Activated T-helper 1 cell treated with anti-CD3 and anti-CD28 coated beads, Interleukin-2, amount 50 U/mL, for 16 hours (primary cell): Measurements from ENCODE around the gene SLC25A20.

Experiments used
- DNase-seq, 2 donors: peaks; one replicate each; pipeline ENCODE4 v3.0.0-alpha.2; 2020; ENCODE audit warnings: low read depth in 1 of 2, low spot score in 1 of 2

SLC25A20 gene

DNA sequence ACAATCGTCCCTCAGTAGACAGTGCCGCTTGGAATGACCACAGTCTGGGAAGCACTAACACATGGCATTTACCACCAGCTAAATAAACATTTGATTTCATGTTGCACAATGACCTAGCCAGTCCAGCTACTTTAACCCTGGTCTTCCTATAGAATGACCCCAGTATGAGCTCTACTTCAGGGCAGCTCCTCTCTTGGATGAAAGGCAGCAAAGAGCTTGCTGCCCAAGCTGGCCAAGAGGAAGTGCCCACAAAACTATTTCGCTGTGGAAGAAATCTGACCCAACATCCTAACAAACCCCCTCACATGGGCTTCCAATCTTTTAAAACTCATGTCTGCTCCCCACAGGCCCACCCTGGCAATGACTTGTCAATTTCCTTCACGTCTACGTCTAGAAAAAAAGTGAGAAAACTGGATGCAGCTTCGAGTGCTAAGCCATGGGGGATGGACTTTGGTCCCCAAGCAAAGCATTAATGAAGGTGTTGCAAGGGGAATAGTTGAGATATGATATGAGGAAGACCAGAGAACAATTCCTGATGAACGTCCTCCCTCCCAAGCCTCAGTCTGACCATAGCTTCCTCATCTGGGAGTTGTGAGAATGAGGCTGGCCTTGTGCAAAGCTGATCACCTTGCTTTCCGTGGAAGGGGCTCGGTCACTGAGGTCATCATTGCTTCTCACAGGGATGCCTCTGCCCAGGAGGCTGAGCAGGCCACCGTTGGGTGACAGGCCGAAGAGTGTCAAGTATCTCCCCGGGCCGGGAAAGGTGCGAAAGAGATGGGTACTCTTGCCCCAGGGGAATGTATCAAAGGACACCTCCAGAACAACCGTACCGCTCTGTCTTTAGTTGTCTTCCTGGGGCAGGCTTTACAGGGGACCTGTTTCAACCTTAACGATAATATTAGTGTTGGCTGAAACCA is 964 bp downstream of the SLC25A20 start:
- no peak for DNase-seq

DNA sequence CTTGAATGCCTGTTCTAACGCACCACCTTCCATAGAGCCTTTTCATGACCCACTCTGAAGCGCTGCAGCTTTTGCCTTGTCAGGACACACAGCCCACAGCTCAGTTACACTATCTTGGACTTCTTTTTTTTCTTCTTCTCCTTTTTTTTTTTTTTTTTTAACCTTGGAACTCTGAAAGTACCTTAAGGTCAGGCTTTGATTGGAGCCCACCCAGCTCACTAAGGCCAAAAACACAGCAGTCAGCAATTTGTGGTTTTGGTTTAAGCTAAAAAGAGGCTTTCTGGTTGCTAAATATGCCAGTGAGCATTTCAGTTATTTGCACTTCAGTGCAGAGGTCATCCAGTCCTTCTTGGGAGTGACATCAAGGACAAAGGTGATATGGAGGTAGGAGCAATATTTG is 1.7 kb downstream of the SLC25A20 start:
- DNase-seq = no peak

DNA sequence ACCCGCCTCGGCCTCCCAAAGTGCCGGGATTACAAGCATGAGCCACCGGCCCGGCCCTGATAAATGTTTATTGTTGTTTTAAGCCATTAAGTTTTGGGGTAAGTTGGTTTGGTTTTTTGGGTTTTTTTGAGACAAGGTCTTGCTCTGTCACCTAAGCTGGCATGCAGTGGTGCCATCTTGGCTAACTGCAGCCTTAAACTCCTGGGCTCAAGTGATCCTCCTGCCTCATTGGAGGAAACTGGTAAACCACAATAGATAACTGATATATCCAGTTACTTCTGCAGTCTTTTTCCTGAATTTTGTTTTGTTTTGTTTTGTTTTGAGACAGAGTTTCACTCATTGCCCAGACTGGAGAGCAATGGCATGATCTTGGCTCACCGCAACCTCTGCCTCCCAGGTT is 4.2 kb downstream of the SLC25A20 start:
- no peak for DNase-seq

DNA sequence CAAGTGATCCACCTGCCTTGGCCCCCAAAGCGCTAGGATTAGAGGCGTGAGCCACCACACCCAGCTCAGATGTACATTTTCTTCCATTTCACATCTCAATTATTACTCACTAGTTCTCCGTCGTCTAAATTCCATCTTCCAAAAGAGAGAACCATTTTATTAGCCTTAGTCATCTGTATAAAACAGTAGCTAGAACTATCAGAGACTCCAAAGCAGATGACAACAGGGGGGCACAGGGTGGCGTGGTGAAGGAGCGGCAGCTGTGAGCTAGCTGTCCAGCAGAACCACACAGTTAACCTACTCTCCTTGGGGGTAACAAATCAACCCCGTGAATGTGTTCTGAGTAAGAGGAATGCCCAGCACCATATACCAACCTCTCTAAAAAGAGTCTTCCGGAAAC is 7.1 kb downstream of the SLC25A20 start:
- no peak for DNase-seq

DNA sequence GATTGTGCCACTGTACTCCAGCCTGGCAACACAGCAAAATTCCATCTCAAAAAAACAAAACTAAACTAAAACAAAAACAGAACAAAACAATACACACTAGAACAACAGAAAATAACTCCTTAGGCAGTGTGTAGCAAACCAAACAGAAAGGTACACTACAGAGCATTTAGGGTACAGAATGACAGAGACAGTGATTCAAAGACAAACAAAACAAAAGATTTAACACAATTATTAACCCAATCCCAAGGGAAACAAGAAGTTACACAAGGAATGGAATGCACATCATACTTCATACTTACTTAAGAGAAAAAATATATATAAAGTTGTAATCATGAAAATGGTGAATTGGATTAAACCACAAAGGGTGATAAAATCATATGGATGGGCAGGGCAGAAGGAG is 12.9 kb downstream of the SLC25A20 start:
- DNase-seq = no peak

DNA sequence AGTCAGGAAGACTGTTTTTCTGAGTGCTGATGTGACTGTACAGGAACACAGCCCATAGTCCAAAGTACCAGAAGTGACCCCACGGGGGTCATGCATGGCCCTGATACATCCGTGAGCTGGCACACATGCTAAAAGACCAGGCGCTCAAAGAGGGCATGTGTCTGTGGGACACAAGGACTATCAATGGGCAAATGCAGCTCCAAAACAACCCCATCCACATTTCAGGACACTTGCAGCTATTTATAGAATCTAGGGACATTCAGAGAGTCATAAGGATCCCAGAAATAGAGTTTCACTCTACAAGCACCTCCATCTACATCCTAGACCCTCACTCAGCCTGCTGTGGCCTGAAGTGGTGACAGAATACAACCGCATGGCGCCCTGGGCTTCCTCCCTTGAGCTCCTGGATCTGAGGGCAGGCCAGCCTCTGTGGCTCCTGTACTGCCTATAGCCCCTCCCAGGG is 17.0 kb downstream of the SLC25A20 start:
- DNase-seq = no peak

DNA sequence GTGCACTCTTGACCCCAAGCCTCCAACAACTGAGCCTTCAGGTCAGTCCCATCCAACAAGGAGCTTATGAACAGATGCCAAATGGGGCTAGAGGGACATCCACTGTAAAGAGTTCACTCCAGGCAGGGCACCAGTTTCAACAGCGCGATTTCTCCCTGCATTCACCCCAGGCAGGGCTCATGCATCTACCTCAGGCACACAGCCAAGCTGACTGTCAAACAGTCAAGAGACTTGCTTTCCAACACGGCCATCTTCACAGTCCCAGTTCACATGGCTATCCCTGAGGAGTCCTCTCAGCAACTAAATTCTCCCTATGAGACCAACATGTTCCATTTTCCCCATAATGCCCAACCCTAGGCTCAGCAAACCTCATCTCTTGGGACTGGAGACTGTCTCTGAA is 17.7 kb downstream of the SLC25A20 start:
- DNase-seq = no peak

DNA sequence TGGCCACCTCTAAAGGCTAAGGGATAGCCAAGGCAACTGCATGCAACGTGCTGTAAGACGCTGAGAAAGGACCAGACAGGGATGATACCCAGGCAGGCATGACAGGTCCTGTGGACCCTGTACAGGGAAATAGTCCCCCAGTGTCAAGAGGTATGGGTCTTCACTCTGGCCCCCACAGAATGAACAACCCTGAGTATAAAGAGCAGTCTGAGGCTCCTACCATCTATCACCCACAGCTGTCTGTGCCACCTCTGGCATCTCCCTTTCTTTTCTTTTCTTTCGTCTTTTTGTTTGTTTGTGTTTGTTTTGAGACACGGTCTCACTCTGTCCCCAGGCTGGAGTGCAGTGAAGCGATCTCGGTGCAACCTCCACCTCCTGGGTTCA is 18.7 kb downstream of the SLC25A20 start:
- no peak for DNase-seq

DNA sequence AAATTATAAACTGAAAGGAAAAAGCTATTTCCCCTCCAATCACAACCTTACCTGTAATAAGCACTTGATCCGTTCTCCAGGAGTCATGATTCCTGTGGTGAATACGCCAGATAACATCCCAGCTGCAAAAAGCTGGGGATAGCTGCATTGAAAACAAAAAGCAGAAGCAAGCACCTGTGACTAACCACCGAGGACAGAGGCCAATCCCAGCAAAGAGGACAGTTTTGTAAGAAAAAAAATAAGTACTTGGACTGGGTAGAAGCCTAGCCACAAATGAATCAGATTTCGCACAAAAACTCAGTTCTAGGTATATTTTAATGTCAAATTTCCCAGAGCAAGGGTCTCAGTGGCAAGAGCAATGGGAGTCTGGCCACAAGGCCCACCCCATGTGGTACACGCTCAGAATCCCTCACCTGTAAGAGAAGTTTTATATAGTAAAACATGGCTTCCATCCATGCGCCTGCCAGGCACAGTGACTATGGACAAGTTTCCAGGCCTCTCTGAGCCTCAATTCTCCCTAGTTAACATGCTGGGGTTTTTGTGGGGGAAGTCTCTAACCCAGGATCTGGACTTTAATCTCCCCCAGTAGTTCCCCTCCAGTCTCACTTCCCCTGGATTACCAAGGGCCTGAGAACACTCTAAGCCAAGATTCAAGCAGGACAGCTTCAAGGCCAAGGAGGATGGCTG is 19.2 kb downstream of the SLC25A20 start:
- DNase-seq = no peak

DNA sequence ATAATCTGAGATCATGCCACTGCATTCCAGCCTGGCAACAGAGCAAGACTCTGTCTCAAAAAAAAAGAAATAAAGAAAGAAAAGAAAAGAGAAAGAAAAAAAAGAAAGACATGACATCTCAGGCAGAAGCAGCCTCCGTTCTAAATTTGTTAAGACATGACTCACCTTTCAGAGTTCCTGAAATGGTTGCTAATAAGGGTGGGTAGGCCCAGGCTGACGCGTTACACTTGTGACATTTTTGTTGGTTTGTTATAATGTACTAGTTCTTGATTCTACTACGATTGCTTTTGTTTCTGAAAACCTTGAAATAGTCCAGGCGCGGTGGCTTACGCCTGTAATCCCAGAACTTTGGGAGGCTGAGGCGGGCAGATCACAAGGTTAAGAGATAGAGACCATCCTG is 21.0 kb downstream of the SLC25A20 start:
- DNase-seq = no peak

DNA sequence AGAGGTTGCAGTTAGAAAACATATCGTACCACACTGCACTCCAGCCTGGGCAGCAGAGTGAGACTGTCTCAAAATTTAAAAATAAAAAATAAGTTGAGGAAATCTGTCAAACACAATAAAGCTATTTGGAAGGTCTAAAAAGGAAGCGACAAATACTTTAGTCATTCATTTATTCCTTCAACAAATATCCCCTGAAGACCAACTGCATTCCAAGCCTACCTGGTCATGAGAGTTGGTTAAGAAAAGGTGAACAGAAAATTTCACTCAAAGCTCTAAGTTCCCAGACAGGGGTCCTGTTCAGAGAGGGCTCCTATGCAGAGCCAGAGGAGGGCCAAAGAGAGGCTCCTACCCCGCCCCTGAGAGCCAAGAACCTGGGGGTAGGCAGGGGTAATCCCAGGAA is 35.6 kb downstream of the SLC25A20 start:
- DNase-seq = no peak

DNA sequence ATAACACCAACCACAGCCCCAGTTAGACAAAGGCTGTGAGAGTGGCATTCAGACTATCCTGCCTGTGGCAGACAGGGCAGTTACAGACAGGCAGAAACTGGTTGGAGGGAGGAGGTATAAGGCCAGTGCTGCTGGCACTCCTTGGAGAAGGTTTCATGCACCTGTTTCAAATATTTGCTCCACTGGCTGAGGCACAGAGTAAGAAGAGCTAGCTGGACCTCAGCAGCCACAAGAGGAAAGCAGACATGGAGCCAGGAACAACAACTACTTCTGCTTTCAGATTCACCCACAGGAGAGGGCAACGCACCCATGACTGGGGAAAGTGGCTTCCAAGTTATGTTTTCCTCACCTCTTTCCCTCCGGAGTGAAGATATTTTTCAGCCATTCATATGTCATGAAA is 39.5 kb downstream of the SLC25A20 start:
- DNase-seq = no peak

DNA sequence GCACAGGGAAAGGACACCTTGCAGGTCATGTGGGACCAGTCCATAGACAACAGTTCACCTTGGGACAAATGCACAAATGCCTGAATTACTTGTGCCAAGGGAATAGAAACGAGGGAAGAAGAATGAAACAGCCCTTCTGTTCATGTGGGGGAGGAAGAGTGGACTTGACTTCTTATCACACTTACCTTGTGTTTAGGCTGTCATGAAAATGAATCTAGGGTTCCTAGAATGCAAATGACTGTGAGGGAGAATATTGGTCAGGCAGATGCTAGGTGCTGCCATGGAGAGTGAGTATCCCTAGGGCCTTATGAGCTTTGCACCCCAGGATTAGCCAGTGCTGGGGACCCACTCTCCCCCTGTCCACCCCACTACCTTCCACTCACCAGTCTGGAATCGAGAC is 40.0 kb downstream of the SLC25A20 start:
- no peak for DNase-seq

DNA sequence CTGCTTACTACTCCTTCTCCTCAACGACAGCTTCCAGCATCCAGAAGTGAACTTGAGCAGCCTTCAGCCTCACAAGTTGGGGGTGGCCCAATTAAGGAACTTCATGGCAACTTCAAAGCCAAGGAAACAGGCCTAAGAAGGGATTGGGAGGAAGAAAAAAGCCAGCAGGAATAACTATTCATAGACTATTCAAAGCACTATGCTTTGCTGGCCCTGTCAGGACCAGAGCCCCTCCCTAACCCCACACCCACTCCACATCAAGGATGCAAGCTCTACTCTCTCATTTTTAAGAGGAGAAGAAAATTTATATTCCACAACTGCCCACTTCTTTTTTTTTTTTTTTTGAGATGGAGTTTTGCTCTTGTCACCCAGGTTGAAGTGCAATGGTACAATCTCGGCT is 41.0 kb downstream of the SLC25A20 start:
- no peak for DNase-seq

DNA sequence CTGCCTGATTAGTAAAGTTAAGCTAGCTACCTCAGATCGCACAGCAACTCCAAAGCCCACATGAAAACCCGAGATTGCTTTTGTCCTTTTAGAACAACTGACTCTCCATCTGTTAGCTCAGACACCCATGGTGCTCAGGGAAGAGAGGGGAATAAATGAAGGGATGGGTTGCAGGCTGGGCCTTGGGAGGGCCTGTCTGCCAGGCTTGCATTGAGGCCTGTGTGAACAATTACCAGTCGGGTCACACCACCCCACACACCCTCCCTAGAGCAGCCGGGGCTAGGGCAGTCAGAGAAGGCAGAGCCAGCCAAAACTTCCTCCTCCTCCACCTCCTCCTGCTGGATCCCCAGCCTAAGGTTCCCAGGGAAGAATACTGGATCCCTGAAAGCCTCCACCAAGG is 42.2 kb downstream of the SLC25A20 start:
- no peak for DNase-seq

DNA sequence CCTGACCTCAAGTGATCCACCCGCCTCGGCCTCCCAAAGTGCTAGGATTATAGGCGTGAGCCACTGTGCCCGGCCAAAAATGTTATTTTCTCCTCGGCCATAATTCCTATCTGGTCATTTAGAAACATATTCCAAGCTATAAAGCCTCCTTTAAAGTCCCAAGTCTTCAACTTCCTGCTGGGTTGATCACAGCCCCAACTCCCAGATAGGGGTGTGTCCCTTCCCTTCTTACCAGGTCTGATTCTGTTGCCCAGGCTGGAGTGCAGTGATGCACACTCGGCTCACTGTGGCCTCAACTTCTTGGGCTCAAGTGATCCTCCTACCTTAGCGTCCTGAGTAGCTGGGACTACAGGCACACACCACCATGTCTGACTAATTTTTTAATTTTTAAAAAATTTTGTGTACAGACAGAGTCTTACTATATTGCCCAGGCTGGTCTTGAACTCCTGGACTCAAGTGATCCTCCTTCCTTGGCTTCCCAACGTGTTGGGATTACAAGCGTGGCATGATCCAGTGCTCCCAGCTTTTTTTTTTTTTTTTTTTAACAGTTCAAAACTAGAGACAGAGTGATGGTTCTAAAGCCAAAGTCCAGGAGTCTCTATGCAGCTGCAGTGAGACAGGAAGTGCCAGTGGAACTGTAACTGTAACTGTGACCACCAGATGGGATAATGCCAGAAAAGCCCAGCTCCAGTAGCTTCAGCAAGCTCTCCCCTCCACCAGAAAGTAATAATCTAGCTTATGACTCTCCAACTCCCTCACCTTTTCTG is 42.8 kb downstream of the SLC25A20 start:
- DNase-seq = no peak

DNA sequence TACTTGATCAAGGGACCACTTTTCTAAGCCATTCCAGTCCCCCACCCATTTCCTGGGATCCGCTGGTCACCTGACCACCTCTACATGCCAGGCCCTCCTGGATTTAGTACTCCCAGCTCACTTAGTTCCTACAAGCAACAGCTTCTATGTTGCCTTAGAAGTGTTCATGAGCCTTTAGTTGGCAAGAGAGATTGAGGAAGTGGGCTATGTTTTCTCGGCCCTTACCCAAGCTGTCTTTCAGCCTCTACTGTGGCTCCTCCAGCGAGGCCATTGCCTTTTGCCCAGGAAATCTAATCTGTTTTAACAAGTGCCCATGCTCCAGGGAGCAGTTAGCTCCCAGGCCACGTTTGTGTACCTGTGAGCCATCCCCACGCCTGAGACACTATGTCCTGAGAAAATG is 46.5 kb downstream of the SLC25A20 start:
- DNase-seq = no peak

DNA sequence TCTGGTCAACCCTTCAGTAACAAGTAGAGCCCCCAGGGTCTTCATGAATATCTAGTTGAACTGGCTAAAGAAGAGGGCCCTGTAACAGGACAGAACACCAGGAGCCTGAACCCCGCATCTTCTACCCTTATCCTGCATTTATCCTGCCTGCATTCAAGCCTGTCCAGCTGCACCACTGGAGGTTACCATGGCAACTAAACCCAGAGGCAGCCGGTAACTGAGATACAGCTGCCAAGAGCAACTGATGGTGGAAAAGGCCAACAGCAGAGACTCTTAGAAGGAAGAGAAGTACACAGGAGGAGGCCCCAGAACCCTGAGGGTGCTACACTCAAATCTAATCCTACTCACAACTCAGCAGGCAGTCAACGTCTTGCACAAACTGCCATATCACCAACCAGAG is 47.3 kb downstream of the SLC25A20 start:
- no peak for DNase-seq

DNA sequence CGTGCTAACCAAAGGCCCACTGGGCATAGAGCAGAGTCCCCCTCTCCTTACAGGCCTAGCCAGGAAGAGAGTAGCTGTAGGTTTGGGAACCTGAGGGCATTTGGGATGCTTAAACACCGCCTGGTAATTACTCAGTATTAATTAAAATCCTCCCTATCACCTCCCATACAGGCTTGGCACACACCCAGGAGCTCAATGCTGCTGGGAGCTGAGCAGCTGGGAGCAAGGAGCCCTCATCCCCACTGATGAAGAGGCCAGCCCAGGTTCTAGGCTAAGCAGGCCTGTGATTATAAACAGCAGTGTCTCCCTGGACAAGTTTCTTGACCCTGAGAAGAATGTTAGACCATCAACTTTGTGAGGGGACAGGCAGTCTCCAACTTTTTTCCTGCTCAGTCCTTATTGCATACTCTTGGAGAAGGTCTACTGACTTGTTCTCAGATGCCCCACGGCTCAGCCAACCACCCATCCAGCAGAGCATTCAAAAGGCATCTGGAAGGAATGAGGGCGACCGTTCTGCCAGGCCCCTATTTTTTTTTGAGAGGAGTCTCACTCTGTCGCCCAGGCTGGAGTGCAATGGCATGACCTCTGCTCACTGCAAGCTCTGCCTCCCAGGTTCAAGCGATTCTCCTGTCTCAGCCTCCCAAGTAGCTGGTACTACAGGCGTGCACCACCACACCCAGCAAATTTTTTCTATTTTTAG is 49.7 kb downstream of the SLC25A20 start:
- DNase-seq = no peak

DNA sequence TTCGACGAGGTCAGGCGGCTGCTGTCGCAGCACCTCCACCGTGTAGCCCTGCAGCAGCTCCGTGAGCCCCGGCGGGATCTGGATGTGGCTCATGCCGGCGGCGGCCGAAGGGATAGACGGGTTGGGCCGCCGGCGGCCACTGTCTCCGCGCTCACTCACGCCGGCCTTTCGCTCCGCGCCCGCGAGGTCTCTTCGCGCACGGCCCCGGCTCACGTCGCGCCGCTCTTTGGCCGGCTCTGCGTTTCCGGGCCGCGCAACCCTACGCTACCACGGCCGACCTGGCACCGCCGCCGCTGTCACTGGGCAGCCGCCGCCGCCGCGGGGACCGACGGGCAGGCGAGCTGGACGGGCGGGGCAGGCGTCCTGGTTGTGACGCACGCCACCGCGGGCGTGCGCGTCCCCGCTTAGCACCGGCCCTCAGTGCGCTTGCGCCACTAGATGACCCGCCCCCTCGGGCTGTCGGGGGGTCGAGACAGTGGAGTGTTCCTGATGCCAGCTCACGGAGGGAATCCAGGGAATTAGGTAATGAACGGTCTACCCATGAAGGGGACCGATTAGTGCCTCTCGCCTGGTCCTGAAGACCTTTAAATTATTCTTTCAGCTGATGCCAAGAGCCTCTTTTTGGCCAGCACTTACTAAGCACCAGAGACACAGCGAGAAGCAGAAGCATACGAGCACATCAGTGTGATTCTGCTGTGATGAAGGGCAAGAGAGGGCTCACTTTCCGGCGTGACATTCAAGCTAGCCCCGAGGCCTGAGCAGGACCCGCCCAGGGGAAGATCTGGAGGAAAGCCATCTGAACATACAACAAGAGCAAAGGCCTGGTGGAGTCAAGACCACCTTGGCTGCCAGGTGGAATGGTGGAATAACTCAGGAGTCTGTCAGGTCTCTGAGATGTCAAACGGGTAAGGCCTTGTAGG is 50.9 kb downstream of the SLC25A20 start, which contains the start of gene PRKAR2A:
Gene PRKAR2A, minus strand, starts transcription at position 371 of the 920 bp plus-strand sequence. Its CDS starts 278 bp downstream, at position 93.
- peak; percentile 57 to 76 for DNase-seq
